IMR-90 (cell line): ENCODE measurements around the gene B9D1. TPM values are rescaled to one million over a fixed set of nuclear protein-coding genes. Genes with fewer than 3 reads are reported as not detected.

Experiments used
- ATAC-seq: fragments of 200-7000 bp; cut with Tn5 transposase; 2 replicates; pipeline ENCODE4 v1.9.1; 2020; ENCODE audit warnings: low read depth, mild to moderate bottlenecking, moderate library complexity
- BruUV-seq: library from RNA; stranded (reverse); fragments of 400-500 nt; replicated peaks from 2 replicates; lab custom pipeline; 2021; lab: Mats Ljungman, UMichigan
- CTCF ChIA-PET: fragments of 300-600 bp; formaldehyde crosslinking; extraction: SDS; loops from one replicate; lab custom pipeline; 2021; ENCODE audit warnings: antibody characterized with exemption; lab: Yijun Ruan, JAX
- POLR2A ChIA-PET: fragments of 300-600 bp; sonication (Branson Sonifier 250); formaldehyde crosslinking; loops from one replicate; lab custom pipeline; 2022; ENCODE audit warnings: antibody characterized with exemption; ENCODE audit not compliant: unreplicated experiment; lab: Charles Lee
- DNase-seq: peaks from one replicate; pipeline ENCODE4 v3.0.0; 2013
- H2AFZ ChIP-seq: replicated peaks from 2 replicates; pipeline ENCODE3; 2013; ENCODE audit warnings: low read length, mild to moderate bottlenecking; ENCODE audit not compliant: poor library complexity
- H2AK5ac ChIP-seq: 2 replicates; pipeline ENCODE4 v1.6.1; 2013; ENCODE audit warnings: low read depth, low read length, inconsistent platforms
- H2AK9ac ChIP-seq: replicated peaks from 2 replicates; pipeline ENCODE3; 2013; ENCODE audit warnings: mild to moderate bottlenecking, low read depth, low read length, moderate library complexity; ENCODE audit not compliant: poor library complexity
- H2BK120ac ChIP-seq: 2 replicates; pipeline ENCODE4 v1.6.1; 2013; ENCODE audit warnings: low read depth, low read length, inconsistent platforms
- H2BK15ac ChIP-seq: 3 replicates; pipeline ENCODE4 v1.6.1; 2013; ENCODE audit warnings: low read depth, low read length, inconsistent platforms
- H2BK20ac ChIP-seq: 2 replicates; pipeline ENCODE4 v1.6.1; 2013; ENCODE audit warnings: low read depth, mild to moderate bottlenecking, inconsistent platforms, low read length, moderate library complexity
- H2BK5ac ChIP-seq: 2 replicates; pipeline ENCODE4 v1.6.1; 2013; ENCODE audit warnings: mild to moderate bottlenecking, low read depth, low read length, inconsistent platforms; ENCODE audit not compliant: poor library complexity, severe bottlenecking
- H3K14ac ChIP-seq: replicated peaks from 2 replicates; pipeline ENCODE4 v1.6.1; 2013; ENCODE audit warnings: low read depth, low read length, inconsistent platforms
- H3K18ac ChIP-seq: 2 replicates; pipeline ENCODE4 v1.6.1; 2013; ENCODE audit warnings: low read depth, low read length, control low read depth
- H3K23ac ChIP-seq: 2 replicates; pipeline ENCODE4 v1.6.1; 2013; ENCODE audit warnings: low read depth, low read length, inconsistent platforms
- H3K27ac ChIP-seq: 2 replicates; pipeline ENCODE4 v1.5.1; 2013; ENCODE audit warnings: mild to moderate bottlenecking, control low read depth, low read length; ENCODE audit not compliant: insufficient read depth
- H3K27me3 ChIP-seq: 2 replicates; pipeline ENCODE4 v1.6.1; 2013; ENCODE audit warnings: low read length; ENCODE audit not compliant: control insufficient read depth, insufficient read depth
- H3K36me3 ChIP-seq: 2 replicates; pipeline ENCODE4 v1.6.1; 2013; ENCODE audit warnings: low read length, mixed read lengths; ENCODE audit not compliant: control insufficient read depth, insufficient read depth
- H3K4ac ChIP-seq: 2 replicates; pipeline ENCODE4 v1.6.1; 2013; ENCODE audit warnings: low read depth, low read length, inconsistent platforms
- H3K4me1 ChIP-seq: 2 replicates; pipeline ENCODE4 v1.6.1; 2013; ENCODE audit warnings: low read length, mixed read lengths; ENCODE audit not compliant: control insufficient read depth, insufficient read depth
- H3K4me2 ChIP-seq: 2 replicates; pipeline ENCODE4 v1.6.1; 2013; ENCODE audit warnings: low read depth, mild to moderate bottlenecking, control low read depth, low read length, moderate library complexity
- H3K4me3 ChIP-seq: 2 replicates; pipeline ENCODE4 v1.5.1; 2013; ENCODE audit warnings: low read depth, mild to moderate bottlenecking, control low read depth, low read length, moderate library complexity; ENCODE audit not compliant: insufficient read depth
- H3K56ac ChIP-seq: 2 replicates; pipeline ENCODE4 v1.6.1; 2013; ENCODE audit warnings: low read length, inconsistent platforms; ENCODE audit not compliant: insufficient read depth; ENCODE audit errors: extremely low read depth
- H3K79me1 ChIP-seq, 2 experiments: 2 replicates each; pipeline ENCODE4 v1.6.1; 2013; ENCODE audit warnings: low read length in 2 of 2, inconsistent platforms in 1 of 2, low read depth in 1 of 2
- H3K9ac ChIP-seq: 2 replicates; pipeline ENCODE4 v1.6.1; 2013; ENCODE audit warnings: low read depth, low read length, control low read depth
- H3K9me1 ChIP-seq: 2 replicates; pipeline ENCODE4 v1.6.1; 2013; ENCODE audit warnings: low read length, inconsistent platforms; ENCODE audit not compliant: insufficient read depth
- H3K9me3 ChIP-seq: 2 replicates; pipeline ENCODE4 v1.6.1; 2013; ENCODE audit warnings: low read length; ENCODE audit not compliant: control insufficient read depth, insufficient read depth
- H4K20me1 ChIP-seq: 2 replicates; pipeline ENCODE4 v1.6.1; 2013; ENCODE audit warnings: low read length, inconsistent platforms; ENCODE audit not compliant: insufficient read depth
- H4K5ac ChIP-seq: 2 replicates; pipeline ENCODE4 v1.6.1; 2013; ENCODE audit warnings: mild to moderate bottlenecking, low read depth, low read length, control low read depth
- H4K8ac ChIP-seq, 2 experiments: 2 replicates each; pipeline ENCODE4 v1.6.1; 2013; ENCODE audit warnings: low read depth in 2 of 2, low read length in 2 of 2, control low read depth in 1 of 2, inconsistent platforms in 1 of 2
- H4K91ac ChIP-seq: 2 replicates; pipeline ENCODE4 v1.6.1; 2013; ENCODE audit warnings: low read depth, low read length, inconsistent platforms; ENCODE audit not compliant: insufficient read depth
- BHLHE40 ChIP-seq: fragments of 150-350 bp; IDR thresholded peaks from 2 replicates; pipeline ENCODE4 v1.6.1; 2016; ENCODE audit warnings: mild to moderate bottlenecking, low read depth, low read length
- CEBPB ChIP-seq: IDR thresholded peaks from 2 replicates; pipeline ENCODE4 v1.6.1; 2012; ENCODE audit warnings: low read depth, low read length, improper control_type of control experiment
- CHD1 ChIP-seq: IDR thresholded peaks from 2 replicates; pipeline ENCODE4 v1.6.1; 2012; ENCODE audit warnings: low read depth, low read length, improper control_type of control experiment
- CTCF ChIP-seq: conservative IDR thresholded peaks from 2 replicates; pipeline ENCODE4 v1.5.1; 2012; ENCODE audit warnings: mild to moderate bottlenecking, low read depth, low read length, improper control_type of control experiment
- ELK1 ChIP-seq: fragments of 150-350 bp; IDR thresholded peaks from 2 replicates; pipeline ENCODE4 v1.6.1; 2016; ENCODE audit warnings: low read depth, mild to moderate bottlenecking, low read length, moderate library complexity, borderline replicate concordance
- FOS ChIP-seq: fragments of 150-350 bp; IDR thresholded peaks from 2 replicates; pipeline ENCODE4 v1.6.1; 2016; ENCODE audit warnings: low read depth, low read length
- MAFK ChIP-seq: IDR thresholded peaks from 2 replicates; pipeline ENCODE4 v1.6.1; 2012; ENCODE audit warnings: low read depth, low read length, improper control_type of control experiment
- MAZ ChIP-seq: IDR thresholded peaks from 2 replicates; pipeline ENCODE4 v1.6.1; 2012; ENCODE audit warnings: low read depth, mild to moderate bottlenecking, low read length, improper control_type of control experiment, moderate library complexity, borderline replicate concordance
- MXI1 ChIP-seq: IDR thresholded peaks from 2 replicates; pipeline ENCODE4 v1.6.1; 2012; ENCODE audit warnings: low read depth, mild to moderate bottlenecking, low read length, moderate library complexity, borderline replicate concordance
- NFE2L2 ChIP-seq: fragments of 150-350 bp; IDR thresholded peaks from 2 replicates; pipeline ENCODE4 v1.6.1; 2016; ENCODE audit warnings: low read depth, mild to moderate bottlenecking, low read length
- POLR2A ChIP-seq: IDR thresholded peaks from 2 replicates; pipeline ENCODE4 v1.6.1; 2012; ENCODE audit warnings: mild to moderate bottlenecking, low read depth, low read length
- RAD21 ChIP-seq: IDR thresholded peaks from 2 replicates; pipeline ENCODE4 v1.6.1; 2012; ENCODE audit warnings: low read length, improper control_type of control experiment
- RCOR1 ChIP-seq: IDR thresholded peaks from 2 replicates; pipeline ENCODE4 v1.6.1; 2012; ENCODE audit warnings: mild to moderate bottlenecking, low read length, improper control_type of control experiment; ENCODE audit not compliant: insufficient replicate concordance
- RFX5 ChIP-seq: IDR thresholded peaks from 2 replicates; pipeline ENCODE4 v1.8.0; 2012; ENCODE audit warnings: low read depth, mild to moderate bottlenecking, low read length, moderate library complexity
- SMC3 ChIP-seq: fragments of 150-350 bp; IDR thresholded peaks from 2 replicates; pipeline ENCODE4 v1.6.1; 2016; ENCODE audit warnings: low read depth, mild to moderate bottlenecking, antibody characterized with exemption, low read length, moderate library complexity
- USF2 ChIP-seq: fragments of 150-350 bp; IDR thresholded peaks from 2 replicates; pipeline ENCODE4 v1.6.1; 2017; ENCODE audit warnings: mild to moderate bottlenecking, antibody characterized with exemption, low read length, low read depth
- WGBS, 2 experiments: methylation state at CpG; one replicate each; pipeline versions ENCODE4 v1.1.5 to v1.1.7; 2013; ENCODE audit warnings: missing lambda C conversion rate in 2 of 2; ENCODE audit not compliant: insufficient read length in 1 of 2; ENCODE audit errors: extremely low coverage in 2 of 2; 5-methylcytosine and 5-hydroxymethylcytosine counted together
- dilution Hi-C: fragments of 300-500 bp; cut with HindIII; formaldehyde crosslinking; loops from one replicate; pipeline ENCODE4 v1.14.3; 2018; ENCODE audit warnings: low sequenced_read_pairs; ENCODE audit not compliant: unreplicated experiment
- in situ Hi-C: fragments of 300-500 bp; cut with MboI; formaldehyde crosslinking; loops from 3 replicates; pipeline ENCODE4 v1.14.3; 2019; ENCODE audit warnings: low sequenced_read_pairs, inconsistent platforms, mixed read lengths
- intact Hi-C: fragments of 100-400 bp; cut with micrococcal nuclease; formaldehyde crosslinking; loops from 2 replicates; pipeline ENCODE4 v1.10.0; 2022
- polyA plus RNA-seq, 3 experiments: library from polyadenylated mRNA; depleted of rRNA; stranded (reverse); fragments of >200 nt; gene quantifications; 2 replicates each; pipeline ENCODE4 v1.2.3, GENCODE V29; 2012; ENCODE audit warnings: low replicate concordance in 1 of 3
- total RNA-seq: library from RNA; depleted of rRNA; stranded (reverse); fragments of >200 nt; gene quantifications from 2 replicates; pipeline ENCODE4 v1.2.3, GENCODE V29; 2012

The B9D1 gene
- total and polyA plus RNA-seq, 2 of the 4 experiments (the other 2 are of a cell fraction), result 42.5 to 43.8 TPM

GRCh38 chr17:19303367-19303776 lies 59.2 kb downstream of the B9D1 start:
- WGBS, 2 experiments, result 92% methylated on average over 3 of the region's 9 CpGs; no CpG with 5 or more reads in 1 of the 2 experiments
- intact Hi-C loops, result no loop called here
- no peak overlapping the region for H3K4me2 ChIP-seq
- H4K91ac ChIP-seq, result no peak overlapping the region
- POLR2A ChIA-PET, result no interaction called here
- no peak for ATAC-seq
- peak overlapping the region in 1 of 2 experiments; percentile 24; a peak in 1 of 4 replicates for H4K8ac ChIP-seq
- peaks cover 26 to 90% of the 10 kb centered on the region in 2 experiments for H3K79me1 ChIP-seq
- H2AK9ac ChIP-seq, result no peak overlapping the region
- peaks cover 34% of the 10 kb centered on the region for H4K20me1 ChIP-seq
- H3K9me1 ChIP-seq, result peaks cover 36% of the 10 kb centered on the region
- no peak overlapping the region for H2BK20ac ChIP-seq
- no peaks in the 10 kb centered on the region for H3K9me3 ChIP-seq
- DNase-seq, result no peak
- H3K9ac ChIP-seq, result no peak overlapping the region
- TF ChIP-seq RAD21 (no peak), MAFK (no peak), SMC3 (no peak), MAZ (no peak), ELK1 (no peak), CTCF (no peak), POLR2A (no peak), NFE2L2 (no peak), MXI1 (no peak), RCOR1 (no peak), RFX5 (no peak), CHD1 (no peak), BHLHE40 (no peak), USF2 (no peak), FOS (no peak), CEBPB (no peak)
- H2BK120ac ChIP-seq, result no peak overlapping the region
- no peak overlapping the region for H2AFZ ChIP-seq
- H2BK5ac ChIP-seq, result peak overlapping the region; percentile 28
- peaks cover 15% of the 10 kb centered on the region; the same call in 1 of the 2 replicates for H3K36me3 ChIP-seq
- peaks cover 6% of the 10 kb centered on the region for H3K4me1 ChIP-seq
- in situ Hi-C loops, result no loop called here
- CTCF ChIA-PET, result no interaction called here
- H3K56ac ChIP-seq, result no peak overlapping the region
- dilution Hi-C loops, result no loop called here
- H3K27me3 ChIP-seq, result no peaks in the 10 kb centered on the region
- no peak overlapping the region for H4K5ac ChIP-seq
- no peak overlapping the region for H3K18ac ChIP-seq
- peak overlapping the region; percentile 35 for H3K4ac ChIP-seq
- H2AK5ac ChIP-seq, result no peak overlapping the region
- no peak overlapping the region for H3K23ac ChIP-seq
- no peak overlapping the region for H3K4me3 ChIP-seq
- no peak overlapping the region for H3K27ac ChIP-seq
- no TSS peak for BruUV-seq
- H3K14ac ChIP-seq, result no peak overlapping the region
- H2BK15ac ChIP-seq, result no peak overlapping the region
